OCI-LY1 (cell line): ENCODE measurements around the gene ZNF280A.
"Not testable (repeated sequence)": the region's sequence is repeated elsewhere in the genome, so short reads cannot be mapped to it uniquely, and the experiment has no call there.

Experiments
- H2AFZ ChIP-seq: fragments of 200-600 bp; sonication (generic), shearing (Covaris generic); 2 replicates; pipeline ENCODE4 v1.6.0; 2014; ENCODE audit warnings: antibody characterized with exemption, mild to moderate bottlenecking, low read length
- H3F3A ChIP-seq: fragments of 200-600 bp; sonication (generic), shearing (Covaris generic); 2 replicates; pipeline ENCODE4 v1.6.0; 2014; ENCODE audit warnings: mild to moderate bottlenecking, antibody characterized with exemption, low read length, moderate library complexity; ENCODE audit not compliant: insufficient read depth
- H3K27ac ChIP-seq: fragments of 200-600 bp; sonication (generic); 2 replicates; pipeline ENCODE4 v1.5.1; 2014; ENCODE audit warnings: low read length, mixed run types, mild to moderate bottlenecking, low read depth; ENCODE audit not compliant: poor library complexity, severe bottlenecking
- H3K27me3 ChIP-seq: fragments of 200-600 bp; sonication (generic); 2 replicates; pipeline ENCODE4 v1.6.0; 2014; ENCODE audit warnings: antibody characterized with exemption, mild to moderate bottlenecking, low read length, moderate library complexity; ENCODE audit not compliant: insufficient read depth
- H3K36me3 ChIP-seq: fragments of 200-600 bp; sonication (generic); 2 replicates; pipeline ENCODE4 v1.6.1; 2014; ENCODE audit warnings: mild to moderate bottlenecking, antibody characterized with exemption, low read length, moderate library complexity, mixed read lengths; ENCODE audit not compliant: insufficient read depth
- H3K4me1 ChIP-seq: fragments of 200-600 bp; sonication (generic); 2 replicates; pipeline ENCODE4 v1.5.1; 2014; ENCODE audit warnings: mild to moderate bottlenecking, low read length, moderate library complexity; ENCODE audit not compliant: insufficient read depth, severe bottlenecking
- H3K4me2 ChIP-seq: fragments of 200-600 bp; sonication (generic), shearing (Covaris generic); 2 replicates; pipeline ENCODE4 v1.6.1; 2014; ENCODE audit warnings: low read length
- H3K4me3 ChIP-seq: fragments of 200-600 bp; sonication (generic); 2 replicates; pipeline ENCODE4 v1.5.1; 2014; ENCODE audit warnings: low read length, low read depth, mild to moderate bottlenecking, mixed read lengths; ENCODE audit not compliant: poor library complexity, severe bottlenecking
- H3K79me2 ChIP-seq: fragments of 200-600 bp; shearing (Covaris generic); 2 replicates; pipeline ENCODE4 v1.6.1; 2016; ENCODE audit warnings: mixed run types, low read length, mixed read lengths; ENCODE audit not compliant: insufficient read depth
- H3K9ac ChIP-seq: fragments of 200-600 bp; sonication (generic), shearing (Covaris generic); 2 replicates; pipeline ENCODE4 v1.6.1; 2014; ENCODE audit warnings: mild to moderate bottlenecking, low read length, mixed read lengths
- H3K9me2 ChIP-seq: fragments of 200-600 bp; sonication (generic), shearing (Covaris generic); 2 replicates; pipeline ENCODE4 v1.6.1; 2014; ENCODE audit warnings: low read depth, mild to moderate bottlenecking, low read length, mixed read lengths
- H3K9me3 ChIP-seq: fragments of 200-600 bp; shearing (Covaris generic); 2 replicates; pipeline ENCODE4 v1.6.1; 2014; ENCODE audit warnings: low read length, mixed read lengths
- H4K20me1 ChIP-seq: fragments of 200-600 bp; sonication (generic), shearing (Covaris generic); 2 replicates; pipeline ENCODE4 v1.6.0; 2016; ENCODE audit warnings: mild to moderate bottlenecking, low read length; ENCODE audit not compliant: insufficient read depth
- EZH2 ChIP-seq: fragments of 200-600 bp; sonication (generic), shearing (Covaris generic); IDR thresholded peaks from 2 replicates; pipeline ENCODE4 v1.8.0; 2017; ENCODE audit warnings: borderline replicate concordance, mixed run types, mild to moderate bottlenecking, antibody characterized with exemption, low read length, moderate library complexity, mixed read lengths
- TF ChIP-seq, protein P1 (sequence below): fragments of 200-600 bp; sonication (generic), shearing (Covaris generic); IDR thresholded peaks from 2 replicates; pipeline ENCODE4 v1.5.1; 2017; ENCODE audit warnings: mild to moderate bottlenecking, antibody characterized with exemption, low read length, moderate library complexity, mixed read lengths

The ZNF280A gene

DNA sequence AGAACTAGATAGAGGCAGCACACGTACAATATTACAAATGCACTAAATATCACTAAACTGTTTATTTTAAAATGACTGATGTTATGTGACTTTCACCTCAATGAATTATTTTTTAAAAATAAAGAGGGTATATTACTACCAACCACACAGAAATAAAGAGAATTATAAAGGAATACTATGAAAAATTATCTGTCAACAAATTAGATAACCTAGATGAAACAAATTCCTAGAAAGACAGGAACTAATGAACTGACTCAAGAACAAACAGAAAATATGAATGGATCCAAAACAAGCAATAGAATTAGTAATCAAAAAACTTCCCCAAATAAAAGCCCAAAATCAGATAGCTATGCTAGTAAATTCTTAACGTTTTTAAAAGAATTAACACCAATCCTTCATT is 21.8 kb downstream of the ZNF280A start:
- Histone ChIP-seq H3K9me3 (no peaks in the 10 kb centered on the region), H3K9me2 (no peaks in the 10 kb centered on the region), H3K36me3 (peaks cover 39% of the 10 kb centered on the region), H3K4me3 (no peak overlapping the region), H3K79me2 (0 out of 2 replicates have a peak, but pooled peaks cover 2% of the 10 kb centered on the region), H2AFZ (no peak overlapping the region), H3F3A (no peaks in the 10 kb centered on the region), H3K4me2 (no peak overlapping the region), H3K27me3 (no peaks in the 10 kb centered on the region), H3K27ac (no peak overlapping the region), H3K9ac (no peak overlapping the region), H3K4me1 (no peaks in the 10 kb centered on the region), H4K20me1 (no peaks in the 10 kb centered on the region)
- TF ChIP-seq, protein P1, sequence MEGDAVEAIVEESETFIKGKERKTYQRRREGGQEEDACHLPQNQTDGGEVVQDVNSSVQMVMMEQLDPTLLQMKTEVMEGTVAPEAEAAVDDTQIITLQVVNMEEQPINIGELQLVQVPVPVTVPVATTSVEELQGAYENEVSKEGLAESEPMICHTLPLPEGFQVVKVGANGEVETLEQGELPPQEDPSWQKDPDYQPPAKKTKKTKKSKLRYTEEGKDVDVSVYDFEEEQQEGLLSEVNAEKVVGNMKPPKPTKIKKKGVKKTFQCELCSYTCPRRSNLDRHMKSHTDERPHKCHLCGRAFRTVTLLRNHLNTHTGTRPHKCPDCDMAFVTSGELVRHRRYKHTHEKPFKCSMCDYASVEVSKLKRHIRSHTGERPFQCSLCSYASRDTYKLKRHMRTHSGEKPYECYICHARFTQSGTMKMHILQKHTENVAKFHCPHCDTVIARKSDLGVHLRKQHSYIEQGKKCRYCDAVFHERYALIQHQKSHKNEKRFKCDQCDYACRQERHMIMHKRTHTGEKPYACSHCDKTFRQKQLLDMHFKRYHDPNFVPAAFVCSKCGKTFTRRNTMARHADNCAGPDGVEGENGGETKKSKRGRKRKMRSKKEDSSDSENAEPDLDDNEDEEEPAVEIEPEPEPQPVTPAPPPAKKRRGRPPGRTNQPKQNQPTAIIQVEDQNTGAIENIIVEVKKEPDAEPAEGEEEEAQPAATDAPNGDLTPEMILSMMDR: no peak
- TF ChIP-seq EZH2: no peak

- H3K79me2 ChIP-seq, H2AFZ ChIP-seq, H4K20me1 ChIP-seq, H3K9me3 ChIP-seq, H3K27ac ChIP-seq, H3K4me1 ChIP-seq, H3K4me2 ChIP-seq, H3K4me3 ChIP-seq, H3K27me3 ChIP-seq, H3K9me2 ChIP-seq, H3F3A ChIP-seq, H3K9ac ChIP-seq: not testable (repeated sequence)
- H3K36me3 ChIP-seq: peaks cover 73% of the 10 kb centered on the region
Measured at GRCh38 chr22:22491589-22491988, 28.5 kb downstream of the ZNF280A start.

GRCh38 chr22:22488736-22489135 is 31.3 kb downstream of the ZNF280A start:
- Histone ChIP-seq H3K9me2 (no peaks in the 10 kb centered on the region), H3K4me1 (no peaks in the 10 kb centered on the region), H3K9me3 (no peaks in the 10 kb centered on the region), H3K36me3 (peaks cover 72% of the 10 kb centered on the region), H3K9ac (no peak overlapping the region), H3K4me2 (no peak overlapping the region), H3K27me3 (no peaks in the 10 kb centered on the region), H3K4me3 (no peak overlapping the region), H3K79me2 (no peaks in the 10 kb centered on the region), H3F3A (0 out of 2 replicates have a peak, but pooled peaks cover 3% of the 10 kb centered on the region), H2AFZ (no peak overlapping the region), H3K27ac (no peak overlapping the region), H4K20me1 (no peaks in the 10 kb centered on the region)
- no peak for TF ChIP-seq EZH2
- TF ChIP-seq, protein P1: no peak

DNA sequence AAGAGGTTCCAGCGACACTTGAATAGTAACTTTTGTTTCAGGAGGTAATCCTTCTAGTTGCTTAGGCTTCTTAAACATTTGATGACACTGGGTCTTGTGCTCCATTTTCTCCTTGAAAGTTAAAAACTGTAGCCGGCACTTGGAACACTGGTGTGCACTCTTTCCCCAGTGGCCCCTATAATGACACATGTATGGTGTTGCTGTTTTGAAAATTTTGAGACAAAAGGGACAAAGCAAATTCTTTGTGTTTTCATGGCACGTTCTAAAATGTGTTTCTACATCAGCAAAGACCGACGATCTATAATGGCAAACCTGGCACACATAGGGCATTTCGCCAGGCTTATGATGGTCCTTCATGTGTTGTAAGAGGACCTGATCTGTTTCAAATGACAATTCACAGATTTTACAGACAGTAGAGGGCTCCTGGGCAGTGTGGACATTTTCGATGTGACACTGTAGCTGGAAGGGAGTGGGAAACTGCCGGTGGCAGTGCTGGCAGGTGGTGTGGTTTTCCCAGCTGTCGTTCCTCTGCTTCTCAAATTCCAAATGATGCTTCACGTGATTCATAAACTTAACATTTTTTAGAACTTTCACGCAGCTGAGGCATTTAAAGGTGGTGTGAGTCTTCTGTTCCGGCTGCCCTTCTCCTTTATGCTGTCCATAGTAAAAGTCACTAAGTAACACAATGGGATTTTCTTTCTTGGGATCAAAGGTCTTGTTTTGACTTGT is 32.0 kb downstream of the ZNF280A start:
- no peak overlapping the region for H2AFZ ChIP-seq
- no peaks in the 10 kb centered on the region for H3K4me1 ChIP-seq
- no peaks in the 10 kb centered on the region for H3K9me3 ChIP-seq
- peaks cover 65% of the 10 kb centered on the region for H3K36me3 ChIP-seq
- H3K4me2 ChIP-seq: no peak overlapping the region
- TF ChIP-seq EZH2: no peak
- TF ChIP-seq, protein P1: no peak
- H4K20me1 ChIP-seq: no peaks in the 10 kb centered on the region
- H3K79me2 ChIP-seq: no peaks in the 10 kb centered on the region
- H3F3A ChIP-seq: 0 out of 2 replicates have a peak, but pooled peaks cover 3% of the 10 kb centered on the region
- no peak overlapping the region for H3K4me3 ChIP-seq
- no peak overlapping the region for H3K9ac ChIP-seq
- H3K27ac ChIP-seq: no peak overlapping the region
- H3K27me3 ChIP-seq: no peaks in the 10 kb centered on the region
- no peaks in the 10 kb centered on the region for H3K9me2 ChIP-seq
